DND-41 (cell line): ENCODE measurements around the gene GSTK1.

ENCODE experiments used
- CTCF ChIP-seq: IDR thresholded peaks from 2 replicates; pipeline ENCODE4 v1.5.1; 2012; ENCODE audit warnings: borderline replicate concordance, low read length, moderate library complexity, mild to moderate bottlenecking; ENCODE audit not compliant: poor library complexity, severe bottlenecking; ENCODE audit errors: extremely low read depth
- EZH2 ChIP-seq: IDR thresholded peaks from 3 replicates; pipeline ENCODE4 v1.6.1; 2012; ENCODE audit warnings: borderline replicate concordance, low read depth, mild to moderate bottlenecking, moderate library complexity, low read length, inconsistent platforms; ENCODE audit not compliant: severe bottlenecking

GRCh38 chr7:143250822-143251221 is 12.4 kb upstream of the GSTK1 start:
- TF ChIP-seq CTCF = no peak
- no peak for TF ChIP-seq EZH2
